GM12872 (cell line): ENCODE data around the gene TWIST1.

ENCODE experiments used
- CTCF ChIP-seq: IDR thresholded peaks from 3 replicates; pipeline ENCODE4 v1.5.1; 2011; ENCODE audit warnings: low read depth, mild to moderate bottlenecking, low read length, moderate library complexity; ENCODE audit not compliant: insufficient read depth

Gene TWIST1

GRCh38 chr7:19099194-19099593 lies 18.2 kb downstream of the TWIST1 start:
- TF ChIP-seq CTCF, result no peak

GRCh38 chr7:19098510-19098909 lies 18.9 kb downstream of the TWIST1 start:
- no peak for TF ChIP-seq CTCF

- no peak for TF ChIP-seq CTCF
Measured at GRCh38 chr7:19097165-19098055, 20.0 kb downstream of the TWIST1 start.

- TF ChIP-seq CTCF, result no peak
Measured at GRCh38 chr7:19095353-19095860, 22.0 kb downstream of the TWIST1 start.

GRCh38 chr7:19094598-19095352 lies 22.7 kb downstream of the TWIST1 start:
- no peak for TF ChIP-seq CTCF

GRCh38 chr7:19094138-19094537 lies 23.3 kb downstream of the TWIST1 start:
- TF ChIP-seq CTCF, result no peak

- TF ChIP-seq CTCF, result no peak
Measured at GRCh38 chr7:19091550-19092200, 25.8 kb downstream of the TWIST1 start.
